Measurements from ENCODE around the gene ITLN2. TPM values are rescaled to one million over a fixed set of nuclear protein-coding genes. Genes with fewer than 3 reads are reported as not detected.
"Not testable (repeated sequence)": the region's sequence is repeated elsewhere in the genome, so short reads cannot be mapped to it uniquely, and the experiment has no call there.

The ITLN2 gene
- total and polyA plus RNA-seq, 2 donors (not counting 3 experiments of a cell fraction or from before 2014, with no cell fraction given) = 0.46 TPM; not detected in 1

DNA sequence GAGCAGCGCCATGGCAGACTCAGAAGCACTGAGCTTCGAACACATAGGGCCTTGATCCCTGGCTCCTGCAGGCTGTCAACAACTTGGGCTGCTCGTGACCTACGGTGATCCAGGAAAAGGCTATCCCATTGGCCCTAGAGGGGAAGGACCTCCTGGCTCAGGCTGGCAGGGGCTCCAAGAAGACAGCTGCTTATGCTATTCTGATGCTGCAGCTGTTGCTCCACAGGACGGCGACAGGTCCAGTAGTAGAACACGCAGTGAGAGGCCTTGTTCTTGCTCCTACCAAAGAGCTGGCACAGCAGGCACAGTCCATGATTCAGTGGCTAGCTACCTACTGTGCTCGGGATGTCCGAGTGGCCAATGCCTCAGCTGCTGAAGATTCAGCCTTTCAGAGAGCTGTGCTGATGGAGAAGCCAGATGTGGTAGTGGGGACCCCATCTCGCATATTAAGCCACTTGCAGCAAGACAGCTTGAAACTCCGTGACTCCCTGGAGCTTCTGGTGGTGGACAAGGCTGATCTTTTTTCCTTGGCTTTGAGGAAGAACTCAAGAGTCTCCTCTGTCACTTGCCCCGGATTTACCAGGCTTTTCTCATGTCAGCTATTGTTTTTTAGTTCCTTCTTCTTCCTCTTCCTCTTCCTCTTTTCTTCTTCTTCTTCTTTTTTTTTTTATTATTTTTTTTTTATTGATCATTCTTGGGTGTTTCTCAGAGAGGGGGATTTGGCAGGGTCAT lies 18.9 kb downstream of the ITLN2 start:
- no TSS peak for BruUV-seq (replicated peaks)
- CTCF ChIA-PET = interaction anchor here (1.3 kb wide), 1 partner anchor 16 kb away, joined by 5 read pairs; no protein-coding TSS in a partner anchor
- FAIRE-seq = no peak
- Histone ChIP-seq H3K9ac (replicated peaks; ENCODE audit: extremely low read depth, insufficient read depth, low read length) (no peak overlapping the region), H3K27ac (ENCODE audit: insufficient read depth, low read depth, low read length) (no peak overlapping the region), H3K4me1 (ENCODE audit: control insufficient read depth, extremely low read depth, insufficient read depth, low read length) (no peaks in the 10 kb centered on the region), H3K27me3 (ENCODE audit: control insufficient read depth in 2 of 2, insufficient read depth in 2 of 2, low read length in 2 of 2) (no peaks in the 10 kb centered on the region), H4K20me1 (replicated peaks; ENCODE audit: control insufficient read depth, extremely low read depth, insufficient read depth, low read length) (no peaks in the 10 kb centered on the region), H3K9me1 (replicated peaks; ENCODE audit: control insufficient read depth, extremely low read depth, insufficient read depth, low read length) (no peaks in the 10 kb centered on the region), H3K4me2 (ENCODE audit: insufficient read depth, low read length) (no peak overlapping the region), H2AFZ (ENCODE audit: low read depth, low read length) (no peak overlapping the region), H3K4me3 (replicated peaks in 1 of 3; ENCODE audit: insufficient read depth in 1 of 3, low read depth in 1 of 3, low read length in 3 of 3) (no peak overlapping the region), H3K79me2 (ENCODE audit: control insufficient read depth, insufficient read depth, low read length) (no peaks in the 10 kb centered on the region), H3K9me3 (replicated peaks; ENCODE audit: control insufficient read depth, insufficient read depth, low read length) (no peaks in the 10 kb centered on the region), H3K36me3 (ENCODE audit: control insufficient read depth in 2 of 2, extremely low read depth in 1 of 2, insufficient read depth in 2 of 2, low read length in 2 of 2) (no peaks in the 10 kb centered on the region)
- intact Hi-C loops (cut with micrococcal nuclease) (no loop called here), dilution Hi-C loops (cut with MboI; ENCODE audit: extremely low pct_ligation_motif_present, low sequenced_read_pairs) (no loop called here)
- DNase-seq (ENCODE audit: low read depth, low spot score) = no peak
- no peak for TF ChIP-seq GATA2 (IDR thresholded peaks at IDR 0.05; ENCODE audit: insufficient read depth, insufficient read length, low read depth, low read length)
- TF ChIP-seq JUN (IDR thresholded peaks at IDR 0.05; ENCODE audit: borderline replicate concordance, insufficient read depth, insufficient read length, low read depth) = no peak
- POLR2A ChIA-PET = no interaction called here

DNA sequence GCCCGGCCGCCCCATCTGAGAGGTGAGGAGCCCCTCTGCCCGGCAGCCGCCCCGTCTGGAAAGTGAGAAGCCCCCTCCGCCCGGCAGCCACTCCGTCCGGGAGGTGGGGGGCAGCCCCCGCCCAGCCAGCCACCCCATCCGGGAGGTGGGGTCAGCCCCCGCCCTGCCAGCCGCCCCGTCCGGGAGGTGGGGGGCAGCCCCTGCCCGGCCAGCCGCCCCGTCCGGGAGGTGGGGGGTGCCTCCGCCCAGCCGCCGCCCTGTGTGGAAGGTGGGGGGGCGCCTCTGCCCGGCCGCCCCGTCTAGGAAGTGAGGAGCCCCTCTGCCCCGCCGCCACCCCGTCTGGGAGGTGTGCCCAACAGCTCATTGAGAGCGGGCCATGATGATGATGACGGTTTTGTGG lies 21.3 kb downstream of the ITLN2 start:
- H3K9me1 ChIP-seq (replicated peaks; ENCODE audit: control insufficient read depth, extremely low read depth, insufficient read depth, low read length); BruUV-seq (replicated peaks); CTCF ChIA-PET; H3K9me3 ChIP-seq (replicated peaks; ENCODE audit: control insufficient read depth, insufficient read depth, low read length); H3K4me3 ChIP-seq (replicated peaks in 1 of 3; ENCODE audit: insufficient read depth in 1 of 3, low read depth in 1 of 3, low read length in 3 of 3); H2AFZ ChIP-seq (ENCODE audit: low read depth, low read length); H4K20me1 ChIP-seq (replicated peaks; ENCODE audit: control insufficient read depth, extremely low read depth, insufficient read depth, low read length); H3K27me3 ChIP-seq (ENCODE audit: control insufficient read depth in 2 of 2, insufficient read depth in 2 of 2, low read length in 2 of 2); DNase-seq (ENCODE audit: low read depth, low spot score); FAIRE-seq; dilution Hi-C loops (cut with MboI; ENCODE audit: extremely low pct_ligation_motif_present, low sequenced_read_pairs); intact Hi-C loops (cut with micrococcal nuclease); H3K79me2 ChIP-seq (ENCODE audit: control insufficient read depth, insufficient read depth, low read length); H3K36me3 ChIP-seq (ENCODE audit: control insufficient read depth in 2 of 2, extremely low read depth in 1 of 2, insufficient read depth in 2 of 2, low read length in 2 of 2); H3K9ac ChIP-seq (replicated peaks; ENCODE audit: extremely low read depth, insufficient read depth, low read length); H3K4me2 ChIP-seq (ENCODE audit: insufficient read depth, low read length); POLR2A ChIA-PET; H3K4me1 ChIP-seq (ENCODE audit: control insufficient read depth, extremely low read depth, insufficient read depth, low read length); H3K27ac ChIP-seq (ENCODE audit: insufficient read depth, low read depth, low read length): not testable (repeated sequence)
